Measurements from ENCODE around the gene PHKB.

Gene PHKB

DNA sequence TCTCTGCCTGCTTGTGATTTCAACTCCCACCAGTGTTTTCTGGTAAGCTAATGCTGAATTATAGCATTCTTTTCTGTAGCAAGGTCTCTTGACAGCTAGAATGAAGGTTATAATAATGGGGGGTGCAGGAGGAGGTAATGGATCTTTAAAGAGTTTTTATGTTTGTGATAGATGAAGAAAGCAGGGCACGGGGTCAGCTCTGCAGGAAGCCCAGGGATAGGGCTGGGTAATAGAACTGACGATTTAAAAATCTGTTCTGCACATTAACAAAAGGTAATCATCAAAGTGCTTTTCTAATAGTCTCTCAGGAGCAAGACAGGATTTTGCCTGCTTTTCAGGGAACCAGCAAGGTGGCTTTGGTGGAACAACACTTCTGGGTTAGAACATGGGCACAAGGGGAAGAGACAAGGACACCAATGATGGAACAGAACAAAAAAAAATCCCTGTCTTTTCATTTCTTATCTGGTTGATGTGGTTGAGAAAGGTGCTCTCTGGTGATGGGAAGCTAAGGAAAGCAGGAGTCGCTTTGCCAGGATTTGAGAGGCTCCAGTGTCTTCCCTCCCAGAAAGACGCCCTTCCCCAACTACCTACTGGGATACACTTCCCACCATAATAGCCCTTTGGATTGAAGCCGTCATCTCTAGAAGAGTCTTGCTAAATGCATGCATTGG lies 263.1 kb downstream of the PHKB start:
- in situ Hi-C loops (cut with MboI; ENCODE audit: low sequenced_read_pairs): no loop called here

DNA sequence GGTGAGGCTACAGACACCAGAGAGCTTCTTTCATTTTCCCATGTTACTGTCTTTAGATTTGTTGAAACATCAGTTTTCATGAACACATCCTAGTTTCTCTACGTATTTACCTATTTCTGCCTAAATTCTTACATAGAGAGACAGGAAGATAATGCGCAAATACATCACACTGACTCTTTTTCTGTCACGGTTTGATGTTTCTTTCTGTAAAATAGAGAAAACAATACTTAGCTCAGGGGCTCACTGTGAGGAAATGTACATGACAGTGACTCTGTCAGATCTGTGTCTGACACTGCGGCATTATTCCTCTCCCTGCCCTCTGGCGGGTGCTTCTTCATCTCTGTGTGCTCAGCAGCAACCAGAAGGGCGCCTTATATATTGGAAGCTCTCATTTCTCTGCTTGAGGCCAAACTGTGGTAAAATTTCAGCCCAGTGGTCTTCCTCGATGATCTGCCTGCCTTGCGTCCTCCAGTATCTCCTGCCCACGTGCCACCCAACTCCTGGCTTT lies 264.1 kb downstream of the PHKB start:
- in situ Hi-C loops (cut with MboI; ENCODE audit: low sequenced_read_pairs): no loop called here

DNA sequence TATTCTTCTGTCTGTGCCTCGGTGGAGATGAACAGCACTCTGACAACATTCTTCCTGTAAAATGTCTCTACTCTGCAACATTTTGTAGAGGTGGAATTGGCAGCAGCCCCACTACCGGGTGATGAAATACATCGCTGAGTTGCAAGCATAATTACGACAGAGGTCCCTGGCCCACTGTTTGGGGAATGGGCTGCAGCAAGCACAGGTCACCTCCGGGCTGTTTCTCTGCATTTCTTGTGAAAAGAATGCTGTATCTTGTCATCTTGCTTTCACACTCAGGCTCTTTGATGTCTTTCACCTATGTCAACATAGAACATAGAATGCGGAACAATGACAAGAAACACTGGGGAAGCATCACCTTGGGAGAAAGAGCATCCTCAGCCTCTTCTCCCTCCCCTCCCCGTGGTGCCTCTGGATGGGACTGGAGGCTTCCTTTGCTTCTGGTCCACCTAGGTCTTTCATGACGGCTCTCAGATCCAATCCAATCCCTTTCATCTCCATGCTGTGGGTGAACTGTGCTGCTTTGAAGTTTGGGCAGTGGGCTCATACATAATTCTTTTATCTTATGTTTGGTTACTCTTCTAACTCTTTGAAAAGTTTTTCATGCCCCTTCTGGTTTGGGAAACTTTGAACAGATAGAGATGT lies 265.0 kb downstream of the PHKB start:
- in situ Hi-C loops (cut with MboI; ENCODE audit: low sequenced_read_pairs): no loop called here

DNA sequence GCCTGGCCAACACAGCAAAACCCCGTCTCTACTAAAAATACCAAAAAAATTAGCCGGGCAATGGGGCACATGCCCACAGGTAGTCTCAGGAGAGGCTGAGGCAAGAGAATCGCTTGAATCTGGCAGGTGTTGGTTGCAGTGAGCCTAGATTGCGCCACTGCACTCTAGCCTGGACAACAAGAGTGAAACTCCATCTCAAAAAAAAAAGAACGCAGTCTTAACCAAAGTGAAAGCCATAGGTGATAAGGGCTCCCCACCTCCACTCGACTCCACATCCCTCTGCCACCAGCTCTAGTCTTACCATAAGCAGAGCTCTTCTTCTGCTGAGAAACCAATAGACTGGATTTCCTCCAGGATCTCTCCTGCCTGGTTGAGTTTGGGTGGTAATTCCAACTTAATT lies 266.0 kb downstream of the PHKB start:
- in situ Hi-C loops (cut with MboI; ENCODE audit: low sequenced_read_pairs): no loop called here

DNA sequence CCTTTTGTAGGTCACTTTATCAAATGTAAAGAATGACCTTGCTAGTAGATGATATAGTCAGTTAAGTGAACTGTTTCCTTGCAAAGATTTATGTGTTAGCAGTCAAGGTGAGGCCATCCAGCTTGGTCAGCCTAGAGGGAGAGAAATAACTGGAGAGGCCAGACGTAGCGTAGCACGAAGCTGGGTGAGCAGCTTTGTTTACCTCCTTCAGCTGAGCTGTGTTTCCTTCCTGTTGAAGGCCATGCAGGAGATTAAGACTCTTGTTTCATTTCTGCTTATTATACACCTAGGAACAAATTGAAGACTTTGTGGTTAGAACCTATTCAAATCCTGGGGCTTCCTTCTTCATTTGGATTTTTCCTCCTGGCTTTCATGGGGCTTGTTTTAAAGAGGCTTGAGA lies 267.1 kb downstream of the PHKB start:
- in situ Hi-C loops (cut with MboI; ENCODE audit: low sequenced_read_pairs): no loop called here

DNA sequence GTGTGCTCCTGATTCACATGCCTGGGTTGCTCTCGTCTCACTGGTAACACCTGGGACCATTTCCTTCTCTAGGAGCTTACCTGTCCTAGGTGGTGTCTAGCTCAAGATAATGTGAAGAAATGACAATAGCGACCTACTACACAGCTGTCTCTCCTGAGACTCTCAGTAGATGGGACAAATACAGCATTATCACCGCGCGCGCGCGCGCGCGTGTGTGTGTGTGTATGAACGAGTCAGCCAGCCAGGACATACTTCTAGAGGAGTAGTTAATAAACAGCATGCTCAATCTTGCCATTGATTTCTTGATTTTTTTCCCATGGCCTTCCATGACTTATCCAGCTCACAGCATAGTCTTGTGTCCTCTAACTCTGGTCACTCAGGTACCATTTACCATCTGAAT lies 268.6 kb downstream of the PHKB start:
- in situ Hi-C loops (cut with MboI; ENCODE audit: low sequenced_read_pairs): no loop called here

DNA sequence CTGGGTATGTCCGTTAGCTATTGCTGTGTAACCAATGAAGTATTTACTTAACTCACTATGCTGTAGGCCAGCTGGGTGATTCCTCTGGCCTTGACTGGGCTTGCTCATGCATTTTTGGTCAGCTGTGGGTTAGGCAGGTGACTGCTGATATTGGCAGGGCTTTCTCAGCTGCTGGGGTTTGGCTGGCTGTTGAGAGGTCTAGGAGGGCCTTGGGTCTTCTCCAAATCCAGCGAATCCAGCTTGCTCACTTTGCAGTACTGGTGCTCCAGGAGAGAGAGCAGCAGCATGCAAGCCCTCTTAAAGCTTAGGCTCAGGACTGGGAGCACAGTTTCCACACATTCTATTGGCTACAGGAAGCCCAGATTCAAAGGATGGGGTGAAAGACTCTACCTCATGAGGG lies 270.1 kb downstream of the PHKB start:
- in situ Hi-C loops (cut with MboI; ENCODE audit: low sequenced_read_pairs): no loop called here

DNA sequence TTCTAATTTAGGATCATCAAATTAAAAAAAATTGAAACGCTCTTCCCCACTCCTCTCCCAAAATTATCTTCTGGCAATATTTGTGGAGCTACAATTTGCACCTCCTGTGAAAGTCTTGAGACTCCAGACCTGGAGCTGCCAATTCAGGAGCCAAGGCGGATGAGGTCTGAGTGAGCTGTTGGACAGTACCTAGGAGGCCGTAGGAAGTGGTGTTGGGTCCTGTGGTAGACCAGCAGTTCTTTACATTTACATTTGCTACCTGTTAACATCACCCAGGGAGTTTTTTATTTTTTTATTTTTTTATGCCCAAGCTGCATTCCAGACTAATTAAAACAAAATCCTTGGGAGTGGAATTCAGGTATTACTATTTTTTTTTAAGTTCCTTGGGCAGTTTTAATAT lies 271.0 kb downstream of the PHKB start:
- in situ Hi-C loops (cut with MboI; ENCODE audit: low sequenced_read_pairs): no loop called here

DNA sequence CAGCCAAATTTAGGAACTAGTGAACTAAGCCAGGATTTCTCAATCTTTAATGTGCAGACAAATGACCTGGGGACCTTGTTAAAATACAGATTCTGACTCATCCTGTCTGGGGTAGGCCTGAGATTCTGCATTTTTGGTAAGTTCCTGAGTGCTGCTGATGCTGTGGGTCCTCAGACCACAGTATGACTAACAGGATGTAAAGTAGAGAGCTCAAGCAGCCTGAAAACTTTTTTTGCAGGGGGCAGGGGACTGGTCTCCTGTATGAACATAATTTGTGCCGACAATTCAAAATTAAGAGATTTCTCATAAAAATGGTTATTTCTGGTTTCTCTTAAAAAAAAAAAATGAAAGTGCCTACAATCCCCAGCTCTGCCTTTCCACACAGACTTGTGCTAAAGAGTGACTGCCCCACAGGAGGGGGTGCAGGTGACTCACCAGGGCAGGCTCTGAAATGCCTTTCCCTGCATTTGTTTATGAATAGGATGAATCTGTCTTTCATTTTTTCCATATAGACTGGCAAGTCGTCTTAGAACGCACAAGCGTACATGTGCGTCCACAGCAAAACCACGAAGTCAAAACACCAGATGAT lies 271.5 kb downstream of the PHKB start:
- in situ Hi-C loops (cut with MboI; ENCODE audit: low sequenced_read_pairs): no loop called here

DNA sequence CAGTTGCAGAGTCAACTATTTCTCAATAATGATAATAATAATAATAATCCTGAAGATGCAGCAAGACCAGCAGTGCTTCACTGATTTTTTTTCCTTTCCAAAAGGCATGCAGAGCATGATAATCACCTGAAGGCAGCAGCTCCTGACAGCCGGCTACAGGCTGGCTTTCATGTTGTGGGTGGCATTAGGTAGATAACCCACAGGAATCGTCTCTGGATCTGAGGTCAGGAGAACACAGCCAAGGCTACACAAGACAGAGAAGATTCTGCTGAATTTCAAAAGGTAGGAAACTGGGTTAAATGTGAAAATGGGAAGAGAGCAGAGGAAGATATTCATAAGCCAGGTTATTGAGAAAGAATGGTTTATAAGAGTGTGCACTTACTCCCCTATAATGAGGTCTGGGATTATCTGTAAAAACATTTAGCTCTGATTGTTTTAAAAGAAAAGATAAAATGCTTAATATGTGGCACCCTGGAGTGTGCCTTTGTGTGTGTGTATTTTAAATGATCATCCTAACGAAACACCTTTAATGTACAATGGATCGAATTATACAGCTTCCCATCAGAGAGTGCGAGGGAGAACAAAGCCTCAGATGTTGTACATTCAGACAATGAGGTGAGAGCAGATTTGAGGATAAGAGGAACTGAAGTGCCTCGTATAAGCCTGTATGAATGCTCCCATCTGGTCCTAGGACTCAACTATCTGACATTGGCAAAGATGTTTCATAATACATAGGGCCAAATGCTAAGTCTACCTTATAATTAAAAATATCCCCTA lies 273.1 kb downstream of the PHKB start:
- in situ Hi-C loops (cut with MboI; ENCODE audit: low sequenced_read_pairs): no loop called here

DNA sequence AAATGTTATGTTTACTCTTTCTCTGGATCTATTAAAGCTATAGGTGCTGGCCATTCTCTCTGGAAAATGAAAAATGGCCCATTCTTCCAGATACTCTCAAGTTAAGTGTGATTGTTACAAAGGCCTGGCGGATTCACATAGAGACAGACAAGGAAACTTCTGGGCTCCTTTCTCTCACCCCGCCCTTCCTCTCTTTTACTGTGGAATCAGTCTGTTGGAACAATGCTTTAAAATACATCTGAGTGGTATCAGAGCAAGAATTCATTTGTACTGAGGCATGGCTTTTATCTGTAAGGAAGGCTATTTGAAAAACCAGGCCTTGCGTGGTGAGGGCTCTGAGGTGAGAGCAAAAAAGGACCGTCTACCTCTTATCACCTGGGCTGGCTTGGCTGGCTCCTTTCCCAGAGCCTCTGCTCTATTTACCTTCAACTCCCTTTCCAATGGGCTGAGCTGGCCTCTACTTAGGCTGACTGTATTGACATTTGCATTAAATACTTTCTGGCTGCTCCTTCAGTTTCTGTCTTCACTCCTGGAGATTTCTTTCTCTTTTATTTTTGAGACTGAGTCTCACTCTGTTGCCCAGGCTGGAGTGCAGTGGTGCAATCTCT lies 274.0 kb downstream of the PHKB start:
- in situ Hi-C loops (cut with MboI; ENCODE audit: low sequenced_read_pairs): no loop called here

DNA sequence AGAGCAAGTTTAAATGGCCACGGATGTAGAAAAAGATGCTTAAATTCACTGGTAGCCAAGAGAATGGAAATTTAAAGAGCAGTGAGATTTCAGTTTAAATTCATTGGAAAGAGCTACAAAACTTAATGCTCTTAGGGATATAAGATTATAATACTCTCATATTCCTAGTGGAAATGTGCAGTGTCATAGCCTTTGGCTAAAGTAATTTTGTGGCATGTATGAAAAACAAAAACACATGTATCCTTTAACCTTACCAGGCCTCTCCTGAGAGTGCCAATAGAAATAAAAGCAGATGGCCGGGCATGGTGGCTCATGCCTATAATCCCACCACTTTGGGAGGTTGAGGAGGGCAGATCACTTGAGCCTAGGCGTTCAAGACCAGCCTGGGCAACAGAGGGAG lies 289.2 kb downstream of the PHKB start:
- in situ Hi-C loops (cut with MboI; ENCODE audit: low sequenced_read_pairs): no loop called here

Data from HL-60/S4 (cell line).